ENCODE results near the gene CDC6. TPM values are rescaled to one million over a fixed set of nuclear protein-coding genes. Genes with fewer than 3 reads are reported as not detected.

The CDC6 gene
- total and polyA plus RNA-seq, 2 of the 8 experiments (the other 6 are each of a cell fraction or from before 2014, with no cell fraction given): 50.5 to 140 TPM

DNA sequence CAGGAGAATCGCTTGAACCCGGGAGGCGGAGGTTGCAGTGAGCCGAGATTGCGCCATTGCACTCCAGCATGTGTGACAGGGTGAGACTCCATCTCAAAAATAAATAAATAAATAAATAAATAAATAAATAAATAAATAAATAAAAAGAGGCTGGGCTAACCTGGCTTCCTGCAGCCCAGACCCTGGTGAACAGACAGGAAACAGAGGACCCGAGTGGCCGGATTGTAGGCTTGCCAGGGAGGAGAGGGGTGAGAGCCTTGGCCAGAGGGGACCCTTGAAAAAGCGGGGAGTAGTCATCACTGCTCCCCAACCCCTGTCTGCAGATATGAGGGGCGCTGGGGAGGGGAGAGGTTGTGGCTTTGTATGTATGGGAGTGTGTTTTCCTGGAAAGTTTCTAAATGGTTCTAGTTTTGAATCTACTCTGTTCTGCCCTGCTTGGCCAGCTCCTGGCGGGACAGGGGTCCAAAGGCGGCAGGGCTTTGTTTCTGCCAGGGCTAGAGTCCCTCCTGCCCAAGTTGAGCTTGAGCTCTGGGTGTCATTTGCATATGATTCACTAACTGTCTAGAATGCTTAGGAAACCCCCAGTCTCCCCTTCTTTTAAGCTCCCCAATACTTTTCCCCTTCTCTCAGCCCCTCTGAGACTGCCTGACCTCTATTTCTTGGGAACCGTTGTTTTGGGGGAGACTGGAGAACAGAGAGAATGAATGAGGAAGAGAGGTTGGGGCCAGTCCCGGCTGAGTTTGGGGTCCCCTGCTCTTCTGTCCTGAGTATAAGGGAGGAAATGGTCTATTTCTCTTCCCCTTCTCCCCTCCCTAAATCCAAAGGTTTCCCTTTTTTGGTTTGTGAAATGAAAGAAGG, 37.7 kb downstream of the CDC6 start (continued):
- TF ChIP-seq BACH1 (IDR thresholded peaks at IDR 0.05; ENCODE audit: low read length): no peak
- TF ChIP-seq SRF (IDR thresholded peaks at IDR 0.05; ENCODE audit: low read depth, low read length): no peak
- TF ChIP-seq TBP (IDR thresholded peaks at IDR 0.05; ENCODE audit: low read depth, low read length): no peak
- TF ChIP-seq CHD7 (IDR thresholded peaks at IDR 0.05; ENCODE audit: insufficient replicate concordance, low read length): no peak
- no peak for TF ChIP-seq CTCF (IDR thresholded peaks at IDR 0.05; ENCODE audit: control extremely low read depth in 1 of 3, insufficient read depth in 1 of 3, low read depth in 1 of 3, low read length in 3 of 3)
